CD4-positive, alpha-beta T cell (primary cell): ENCODE measurements around the gene DUSP22. TPM values are rescaled to one million over a fixed set of nuclear protein-coding genes. Genes with fewer than 3 reads are reported as not detected.

ENCODE experiments used
- ATAC-seq: fragments of 200-7000 bp; cut with Tn5 transposase; one replicate; pipeline ENCODE4 v1.10.0; 2022; ENCODE audit warnings: mild to moderate bottlenecking; ENCODE audit not compliant: poor library complexity
- CTCF ChIA-PET: fragments of 350-600 bp; sonication (Branson Sonifier 250); formaldehyde crosslinking; loops from one replicate; lab custom pipeline; 2021; ENCODE audit warnings: antibody characterized with exemption, inconsistent platforms; lab: Charles Lee
- POLR2A ChIA-PET: fragments of 350-600 bp; sonication (Branson Sonifier 250); formaldehyde crosslinking; loops from one replicate; lab custom pipeline; 2021; ENCODE audit warnings: antibody characterized with exemption, inconsistent platforms; lab: Charles Lee
- DNase-seq, 14 experiments: peaks; one replicate each; pipeline ENCODE4 v3.0.0-alpha.2; 2013 to 2020; ENCODE audit warnings: mixed read lengths in 2 of 14
- H3K27ac ChIP-seq, 2 donors: one replicate each; pipeline versions ENCODE4 v1.5.1 to v1.7.0; 2013; ENCODE audit warnings: low read length in 2 of 2, low read depth in 1 of 2, mild to moderate bottlenecking in 1 of 2
- H3K27me3 ChIP-seq, 2 experiments: 1 replicate in 1 of 2; 2 replicates in 1 of 2; pipeline versions ENCODE4 v1.6.1 to v1.7.0; 2013; ENCODE audit warnings: low read length in 2 of 2, control low read depth in 1 of 2, mild to moderate bottlenecking in 1 of 2, moderate library complexity in 1 of 2; ENCODE audit not compliant: insufficient read depth in 2 of 2, control insufficient read depth in 1 of 2
- H3K36me3 ChIP-seq: one replicate; pipeline ENCODE4 v1.6.1; 2013; ENCODE audit warnings: low read length, control low read depth; ENCODE audit not compliant: insufficient read depth
- H3K4me1 ChIP-seq: one replicate; pipeline ENCODE4 v1.6.1; 2013; ENCODE audit warnings: low read length, control low read depth; ENCODE audit not compliant: insufficient read depth
- H3K4me3 ChIP-seq: one replicate; pipeline ENCODE4 v1.5.1; 2013; ENCODE audit warnings: mild to moderate bottlenecking, low read length, moderate library complexity
- H3K9me3 ChIP-seq, 2 experiments: 1 replicate in 1 of 2; 2 replicates in 1 of 2; pipeline versions ENCODE4 v1.6.1 to v1.7.0; 2013; ENCODE audit warnings: low read length in 2 of 2, mild to moderate bottlenecking in 2 of 2, control low read depth in 1 of 2, moderate library complexity in 1 of 2; ENCODE audit not compliant: control insufficient read depth in 1 of 2, insufficient read depth in 1 of 2
- H3K27ac Mint-ChIP-seq: one replicate; pipeline ENCODE4 v1.8.0; 2020; ENCODE audit warnings: mixed read lengths
- H3K27me3 Mint-ChIP-seq: one replicate; pipeline ENCODE4 v1.8.0; 2021; ENCODE audit warnings: mixed read lengths
- H3K36me3 Mint-ChIP-seq: one replicate; pipeline ENCODE4 v1.8.0; 2021; ENCODE audit warnings: low read depth, mixed read lengths
- H3K4me1 Mint-ChIP-seq: one replicate; pipeline ENCODE4 v1.8.0; 2021; ENCODE audit warnings: low read depth, mixed read lengths
- H3K4me3 Mint-ChIP-seq: one replicate; pipeline ENCODE4 v1.8.0; 2020; ENCODE audit warnings: mild to moderate bottlenecking, mixed read lengths
- H3K9me3 Mint-ChIP-seq: one replicate; pipeline ENCODE4 v1.8.0; 2020; ENCODE audit warnings: mixed read lengths
- CTCF ChIP-seq: fragments of 200-600 bp; IDR thresholded peaks from one replicate; pipeline ENCODE4 v1.8.0; 2022; ENCODE audit warnings: antibody characterized with exemption, mild to moderate bottlenecking
- intact Hi-C, 2 experiments: fragments of 100-400 bp; cut with DNase I in 1 of 2; cut with micrococcal nuclease in 1 of 2; formaldehyde crosslinking; loops; one replicate each; pipeline versions ENCODE4 v1.15.1 to v1.9.0; 2023 to 2025; cut with DNase I, micrococcal nuclease
- total RNA-seq, 174 experiments: library from RNA in 2 of 174; stranded (reverse) in 2 of 174; gene quantifications; one replicate each; pipeline ENCODE4 v1.2.3 and lab custom pipeline; 2021 to 2026

DUSP22 gene
- total RNA-seq, 2 experiments from 2014 or later = 25.4 to 26.3 TPM

GRCh38 chr6:294656-295565 lies 2.6 kb downstream of the DUSP22 start:
- no peak overlapping the region for H3K27ac Mint-ChIP-seq
- H3K27ac ChIP-seq = no peak overlapping the region
- H3K4me1 ChIP-seq = peaks cover 31% of the 10 kb centered on the region
- H3K27me3 Mint-ChIP-seq = no peaks in the 10 kb centered on the region
- CTCF ChIA-PET = no interaction called here
- H3K9me3 Mint-ChIP-seq = no peaks in the 10 kb centered on the region
- H3K4me3 ChIP-seq = no peak overlapping the region
- H3K4me3 Mint-ChIP-seq = peak overlapping the region; percentile 13
- intact Hi-C loops = loop anchor here (2.0 to 5.0 kb wide), 3 partner anchors 68 to 397 kb away; partner anchors contain the start of gene EXOC2 (in 1 of the 2)
- H3K36me3 Mint-ChIP-seq = peaks cover 13% of the 10 kb centered on the region
- ATAC-seq = no peak
- peaks cover 42% of the 10 kb centered on the region for H3K4me1 Mint-ChIP-seq
- no peak for DNase-seq
- H3K27me3 ChIP-seq = no peaks in the 10 kb centered on the region
- H3K9me3 ChIP-seq = peaks cover 0 to 12% of the 10 kb centered on the region in 2 experiments
- no peaks in the 10 kb centered on the region for H3K36me3 ChIP-seq
- POLR2A ChIA-PET = no interaction called here
- no peak for TF ChIP-seq CTCF

GRCh38 chr6:296151-297122 lies 4.2 kb downstream of the DUSP22 start:
- no peaks in the 10 kb centered on the region for H3K27me3 ChIP-seq
- no peak overlapping the region for H3K27ac ChIP-seq
- intact Hi-C loops = loop anchor here in 1 of 2 experiments (2.0 kb wide), 1 partner anchor 108 kb away; no protein-coding TSS in a partner anchor
- Mint-ChIP-seq H3K36me3 (peaks cover 10% of the 10 kb centered on the region), H3K4me3 (peak overlapping the region; percentile 53), H3K27ac (peak overlapping the region; percentile 56), H3K27me3 (no peaks in the 10 kb centered on the region), H3K4me1 (peaks cover 28% of the 10 kb centered on the region), H3K9me3 (no peaks in the 10 kb centered on the region)
- TF ChIP-seq CTCF = no peak
- peaks cover 26% of the 10 kb centered on the region for H3K4me1 ChIP-seq
- ChIA-PET POLR2A (interaction anchor here (1.0 to 1.9 kb wide), 2 partner anchors 96 to 100 kb away, joined by 3 to 5 read pairs; no protein-coding TSS in a partner anchor), CTCF (interaction anchor here (1.1 kb wide), 1 partner anchor 41 kb away, joined by 3 read pairs; no protein-coding TSS in a partner anchor)
- H3K9me3 ChIP-seq = peaks cover 0 to 22% of the 10 kb centered on the region in 2 experiments
- no peaks in the 10 kb centered on the region for H3K36me3 ChIP-seq
- ATAC-seq (no peak), DNase-seq (peak in 4 of 14 experiments; percentile 9 to 33 (median 26))
- no peak overlapping the region for H3K4me3 ChIP-seq
